HepG2 (cell line): Measurements from ENCODE around the gene MOCS2. TPM values are rescaled to one million over a fixed set of nuclear protein-coding genes. Genes with fewer than 3 reads are reported as not detected.

Experiments used
- ATAC-seq: fragments of 200-7000 bp; cut with Tn5 transposase; 3 replicates; pipeline ENCODE4 v1.9.1; 2020; ENCODE audit warnings: mild to moderate bottlenecking, moderate library complexity
- BruUV-seq: library from RNA; stranded (reverse); fragments of 400-500 nt; replicated peaks from 2 replicates; lab custom pipeline; 2021; lab: Mats Ljungman, UMichigan
- CTCF ChIA-PET: fragments of 300-600 bp; formaldehyde crosslinking; extraction: SDS; loops from one replicate; lab custom pipeline; 2021; ENCODE audit warnings: low total read pairs, inconsistent platforms, low intra/inter-chr PET ratio; lab: Yijun Ruan, JAX
- POLR2A ChIA-PET: fragments of 350-600 bp; sonication (Branson Sonifier 250); formaldehyde crosslinking; loops from one replicate; lab custom pipeline; 2020; ENCODE audit warnings: antibody characterized with exemption, inconsistent platforms; lab: Yijun Ruan, JAX
- DNase-seq: peaks from one replicate; pipeline ENCODE4 v3.0.0-alpha.2; 2015; ENCODE audit warnings: low spot score
- FAIRE-seq: peaks from 3 replicates; lab custom pipeline; 2011; peaks lifted over from hg19 to GRCh38; lab: Jason Lieb, UNC
- H2AFZ ChIP-seq: one replicate; pipeline ENCODE4 v1.6.1; 2011; ENCODE audit warnings: low read length, inconsistent platforms
- H3K27ac ChIP-seq: fragments of 300-600 bp; 3 replicates; pipeline ENCODE4 v1.8.0; 2011; ENCODE audit warnings: mixed run types, mild to moderate bottlenecking, mixed read lengths, low read length, inconsistent platforms; ENCODE audit not compliant: insufficient read depth; ENCODE audit errors: extremely low read length
- H3K27me3 ChIP-seq, 2 experiments: fragments of 200-600 bp in 1 of 2; 2 replicates in 1 of 2; 3 replicates in 1 of 2; pipeline versions ENCODE4 v1.6.0 to v1.8.0; 2011; ENCODE audit warnings: low read length in 2 of 2, mild to moderate bottlenecking in 2 of 2, moderate library complexity in 2 of 2, inconsistent platforms in 1 of 2; ENCODE audit not compliant: insufficient read depth in 2 of 2, control insufficient read depth in 1 of 2
- H3K36me3 ChIP-seq, 2 experiments: fragments of 200-600 bp in 1 of 2; replicated peaks in 1 of 2; 2 replicates in 1 of 2; 3 replicates in 1 of 2; pipeline versions ENCODE4 v1.5.1 to v1.8.0; 2011; ENCODE audit warnings: low read length in 2 of 2, inconsistent platforms in 1 of 2; ENCODE audit not compliant: insufficient read depth in 2 of 2, control insufficient read depth in 1 of 2
- H3K4me1 ChIP-seq: 2 replicates; pipeline ENCODE4 v1.5.1; 2012; ENCODE audit warnings: low read length, inconsistent platforms; ENCODE audit not compliant: insufficient read depth
- H3K4me2 ChIP-seq: 2 replicates; pipeline ENCODE4 v1.6.0; 2011; ENCODE audit warnings: low read depth, low read length, inconsistent platforms
- H3K4me3 ChIP-seq, 3 experiments: fragments of 200-600 bp in 1 of 3; sonication (generic), shearing (Covaris generic) in 1 of 3; replicated peaks in 1 of 3; 2 replicates each; pipeline ENCODE4 v1.5.1; 2011 to 2016; ENCODE audit warnings: low read length in 3 of 3, inconsistent platforms in 2 of 3, low read depth in 2 of 3, mild to moderate bottlenecking in 2 of 3, control low read depth in 1 of 3, mixed read lengths in 1 of 3; ENCODE audit not compliant: insufficient read depth in 1 of 3
- H3K79me2 ChIP-seq: one replicate; pipeline ENCODE4 v1.6.1; 2011; ENCODE audit warnings: low read length, inconsistent platforms; ENCODE audit not compliant: insufficient read depth
- H3K9ac ChIP-seq: 2 replicates; pipeline ENCODE4 v1.6.0; 2011; ENCODE audit warnings: mild to moderate bottlenecking, low read depth, low read length, inconsistent platforms; ENCODE audit not compliant: insufficient read depth
- H3K9me3 ChIP-seq: 2 replicates; pipeline ENCODE4 v1.5.1; 2012; ENCODE audit warnings: mild to moderate bottlenecking, low read length
- H4K20me1 ChIP-seq: 2 replicates; pipeline ENCODE4 v1.6.0; 2011; ENCODE audit warnings: inconsistent platforms, mild to moderate bottlenecking, low read length, moderate library complexity; ENCODE audit not compliant: insufficient read depth
- ASH2L ChIP-seq: fragments of 300-600, 200-600 bp; sonication (generic); IDR thresholded peaks from 2 replicates; pipeline ENCODE4 v1.7.0; 2017; ENCODE audit warnings: low read depth, mild to moderate bottlenecking, moderate library complexity, mixed read lengths, low read length; ENCODE audit not compliant: insufficient read length
- CENPBD1 ChIP-seq: sonication (generic); formaldehyde crosslinking; IDR thresholded peaks from 2 replicates; pipeline ENCODE4 v1.8.0; 2022; ENCODE audit warnings: missing genetic modification reagents, low read depth, mild to moderate bottlenecking, borderline replicate concordance
- DNMT1 ChIP-seq: sonication (generic); formaldehyde crosslinking; IDR thresholded peaks from 2 replicates; pipeline ENCODE4 v1.5.1; 2020; ENCODE audit warnings: mild to moderate bottlenecking, missing genetic modification reagents
- ESRRA ChIP-seq: sonication (generic); formaldehyde crosslinking; IDR thresholded peaks from 2 replicates; pipeline ENCODE4 v1.5.1; 2020; ENCODE audit warnings: mild to moderate bottlenecking, low read depth, missing genetic modification reagents
- HMG20B ChIP-seq: conservative IDR thresholded peaks from 2 replicates; pipeline ENCODE4 v1.6.1; 2016; ENCODE audit warnings: missing genetic modification reagents, missing compliant biosample characterization
- HNRNPLL ChIP-seq: fragments of 200-400 bp; formaldehyde crosslinking; IDR thresholded peaks from 2 replicates; pipeline ENCODE4 v1.6.1; 2017; ENCODE audit warnings: mild to moderate bottlenecking, low read depth, low read length; ENCODE audit not compliant: poor library complexity, severe bottlenecking
- NFIB ChIP-seq: sonication (generic); formaldehyde crosslinking; IDR thresholded peaks from 2 replicates; pipeline ENCODE4 v1.9.0; 2021; ENCODE audit warnings: missing genetic modification reagents, mild to moderate bottlenecking, borderline replicate concordance
- NFYC ChIP-seq: IDR thresholded peaks from 2 replicates; pipeline ENCODE4 v1.6.1; 2016; ENCODE audit warnings: missing genetic modification reagents, missing compliant biosample characterization
- NPAS2 ChIP-seq: sonication (generic); formaldehyde crosslinking; IDR thresholded peaks from 2 replicates; pipeline ENCODE4 v1.8.0; 2022; ENCODE audit warnings: mild to moderate bottlenecking, missing genetic modification reagents, borderline replicate concordance
- PAWR ChIP-seq: sonication (generic); formaldehyde crosslinking; IDR thresholded peaks from 2 replicates; pipeline ENCODE4 v1.4.0; 2020; ENCODE audit warnings: missing genetic modification reagents, mild to moderate bottlenecking, borderline replicate concordance
- STAT5B ChIP-seq: sonication (generic); formaldehyde crosslinking; IDR thresholded peaks from 2 replicates; pipeline ENCODE4 v1.4.0; 2020; ENCODE audit warnings: missing genetic modification reagents
- ZBTB43 ChIP-seq: sonication (generic); formaldehyde crosslinking; conservative IDR thresholded peaks from 2 replicates; pipeline ENCODE4 v1.4.0; 2020; ENCODE audit warnings: missing genetic modification reagents
- ZNF264 ChIP-seq: sonication (generic); formaldehyde crosslinking; IDR thresholded peaks from 2 replicates; pipeline ENCODE4 v1.4.0; 2020; ENCODE audit warnings: missing genetic modification reagents
- ZNF512B ChIP-seq: sonication (generic); formaldehyde crosslinking; IDR thresholded peaks from 2 replicates; pipeline ENCODE4 v1.5.1; 2020; ENCODE audit warnings: missing genetic modification reagents, mild to moderate bottlenecking, borderline replicate concordance
- ZNF660 ChIP-seq: sonication (generic); formaldehyde crosslinking; IDR thresholded peaks from 2 replicates; pipeline ENCODE4 v1.5.1; 2020; ENCODE audit warnings: mild to moderate bottlenecking, low read depth, missing genetic modification reagents, borderline replicate concordance
- ZNF710 ChIP-seq: sonication (generic); formaldehyde crosslinking; IDR thresholded peaks from 2 replicates; pipeline ENCODE4 v1.5.0; 2020; ENCODE audit warnings: mild to moderate bottlenecking, missing genetic modification reagents, borderline replicate concordance
- ZNF782 ChIP-seq: sonication (generic); formaldehyde crosslinking; IDR thresholded peaks from 2 replicates; pipeline ENCODE4 v1.4.0; 2020; ENCODE audit warnings: missing genetic modification reagents, mild to moderate bottlenecking, borderline replicate concordance
- WGBS: methylation state at CpG from one replicate; pipeline ENCODE4 v1.1.6; 2017; ENCODE audit warnings: low lambda C conversion rate; 5-methylcytosine and 5-hydroxymethylcytosine counted together
- in situ Hi-C: cut with HindIII; loops from 2 replicates; pipeline ENCODE4 v1.10.0; 2017; ENCODE audit warnings: low pct_unique_long_range_greater_than_20kb; ENCODE audit not compliant: extremely low pct_ligation_motif_present
- intact Hi-C: fragments of 100-400 bp; cut with micrococcal nuclease; formaldehyde crosslinking; loops from one replicate; pipeline ENCODE4 v1.10.0; 2022; ENCODE audit not compliant: unreplicated experiment
- polyA plus RNA-seq, 8 experiments: library from polyadenylated mRNA; depleted of rRNA in 3 of 8; stranded (reverse) in 7 of 8; unstranded in 1 of 8; fragments of >200 nt; fragmentation: Illumina TruSeq in 4 of 8; extraction: Trizol in 4 of 8; gene quantifications; 2 replicates each; pipeline versions ENCODE4 v1.2.1 to v1.2.3, GENCODE V29; 2011 to 2016; ENCODE audit warnings: low read depth in 4 of 8, missing spikeins in 1 of 8, mixed read lengths in 1 of 8; ENCODE audit not compliant: insufficient read depth in 1 of 8
- total RNA-seq, 5 experiments: library from RNA; depleted of rRNA; stranded (reverse); fragments of >200 nt; fragmentation: Illumina TruSeq; extraction: Trizol; gene quantifications; 2 replicates each; pipeline ENCODE4 v1.2.3, GENCODE V29; 2016; ENCODE audit warnings: low read depth in 1 of 5

MOCS2 gene
- total and polyA plus RNA-seq, 2 of the 13 experiments (the other 11 are each of a cell fraction or from before 2014, with no cell fraction given): 19.2 to 41.9 TPM

GRCh38 chr5:53076014-53076583 lies 33.5 kb downstream of the MOCS2 start:
- H2AFZ ChIP-seq: no peak overlapping the region
- FAIRE-seq: no peak
- CTCF ChIA-PET: no interaction called here
- H3K27ac ChIP-seq: no peak overlapping the region
- WGBS: 95% methylated on average over 2 of the region's 2 CpGs
- H3K4me2 ChIP-seq: no peak overlapping the region
- BruUV-seq: no TSS peak
- H3K36me3 ChIP-seq: peaks cover 40 to 87% of the 10 kb centered on the region in 2 experiments
- no peak for TF ChIP-seq NFIB (CRISPR knock-in tag)
- no peak for TF ChIP-seq ESRRA (CRISPR knock-in tag)
- TF ChIP-seq ZNF264: no peak
- no peak for TF ChIP-seq NFYC
- no peak for TF ChIP-seq ZNF660 (CRISPR knock-in tag)
- TF ChIP-seq PAWR (CRISPR knock-in tag): no peak
- no peak for TF ChIP-seq ZNF710
- no peak for TF ChIP-seq HMG20B (CRISPR knock-in tag)
- no peak for TF ChIP-seq ZBTB43 (CRISPR knock-in tag)
- no peak for TF ChIP-seq HNRNPLL
- TF ChIP-seq NPAS2: no peak
- TF ChIP-seq DNMT1 (CRISPR knock-in tag): no peak
- TF ChIP-seq ZNF512B: no peak
- TF ChIP-seq STAT5B (CRISPR knock-in tag): no peak
- no peak for TF ChIP-seq ASH2L
- TF ChIP-seq CENPBD1 (CRISPR knock-in tag): no peak
- no peak for TF ChIP-seq ZNF782 (CRISPR knock-in tag)
- no peaks in the 10 kb centered on the region for H3K27me3 ChIP-seq
- H3K4me3 ChIP-seq: no peak overlapping the region
- POLR2A ChIA-PET: no interaction called here
- H4K20me1 ChIP-seq: no peaks in the 10 kb centered on the region
- no peaks in the 10 kb centered on the region for H3K79me2 ChIP-seq
- intact Hi-C loops (no loop called here), in situ Hi-C loops (no loop called here)
- peak; percentile 48; the same call in 1 of the 3 replicates for ATAC-seq
- no peaks in the 10 kb centered on the region for H3K4me1 ChIP-seq
- no peak overlapping the region for H3K9ac ChIP-seq
- no peak for DNase-seq
- H3K9me3 ChIP-seq: no peaks in the 10 kb centered on the region
